ENCODE results near the gene CD96. TPM values are rescaled to one million over a fixed set of nuclear protein-coding genes. Genes with fewer than 3 reads are reported as not detected.

Gene CD96
- polyA plus RNA-seq, 1 donor from 2014 or later, result not detected

GRCh38 chr3:111496894-111497559, 45.0 kb upstream of the CD96 start:
- Histone ChIP-seq H2AFZ (ENCODE audit: low read depth, low read length) (no peak overlapping the region), H3K4me3 (ENCODE audit: low read length) (no peak overlapping the region), H3F3A (ENCODE audit: insufficient read depth, low read length, poor library complexity, severe bottlenecking) (no peaks in the 10 kb centered on the region), H3K9ac (ENCODE audit: low read length) (no peak overlapping the region), H4K20me1 (ENCODE audit: insufficient read depth) (no peaks in the 10 kb centered on the region), H3K36me3 (ENCODE audit: insufficient read depth, low read length) (no peaks in the 10 kb centered on the region), H3K9me3 (ENCODE audit: low read length) (no peaks in the 10 kb centered on the region), H3K4me2 (ENCODE audit: low read length) (no peak overlapping the region), H3K27ac (ENCODE audit: low read length) (no peak overlapping the region), H3K27me3 (ENCODE audit: insufficient read depth, low read depth, low read length) (no peaks in the 10 kb centered on the region), H3K79me2 (replicated peaks; ENCODE audit: insufficient read depth, low read length) (no peaks in the 10 kb centered on the region), H3K9me2 (ENCODE audit: insufficient read depth, low read length) (no peaks in the 10 kb centered on the region)
- TF ChIP-seq EP300 (conservative IDR thresholded peaks at IDR 0.05; ENCODE audit: poor library complexity, severe bottlenecking) (no peak), MXI1 (conservative IDR thresholded peaks at IDR 0.05; ENCODE audit: poor library complexity, severe bottlenecking) (no peak), REST (IDR thresholded peaks at IDR 0.05; ENCODE audit: borderline replicate concordance) (no peak), POLR2AphosphoS5 (IDR thresholded peaks at IDR 0.05) (no peak)

- H3F3A ChIP-seq (ENCODE audit: insufficient read depth, low read length, poor library complexity, severe bottlenecking), result no peaks in the 10 kb centered on the region
- no peaks in the 10 kb centered on the region for H3K27me3 ChIP-seq (ENCODE audit: insufficient read depth, low read depth, low read length)
- no peak overlapping the region for H3K4me3 ChIP-seq (ENCODE audit: low read length)
- no peaks in the 10 kb centered on the region for H3K9me2 ChIP-seq (ENCODE audit: insufficient read depth, low read length)
- no peaks in the 10 kb centered on the region for H4K20me1 ChIP-seq (ENCODE audit: insufficient read depth)
- no peak overlapping the region for H3K4me2 ChIP-seq (ENCODE audit: low read length)
- H3K9ac ChIP-seq (ENCODE audit: low read length), result no peak overlapping the region
- H3K36me3 ChIP-seq (ENCODE audit: insufficient read depth, low read length), result no peaks in the 10 kb centered on the region
- H2AFZ ChIP-seq (ENCODE audit: low read depth, low read length), result no peak overlapping the region
- H3K79me2 ChIP-seq (replicated peaks; ENCODE audit: insufficient read depth, low read length), result no peaks in the 10 kb centered on the region
- TF ChIP-seq EP300 (conservative IDR thresholded peaks at IDR 0.05; ENCODE audit: poor library complexity, severe bottlenecking) (no peak), CTCF (IDR thresholded peaks at IDR 0.05; ENCODE audit: poor library complexity, severe bottlenecking) (no peak), MXI1 (conservative IDR thresholded peaks at IDR 0.05; ENCODE audit: poor library complexity, severe bottlenecking) (no peak), REST (IDR thresholded peaks at IDR 0.05; ENCODE audit: borderline replicate concordance) (no peak), TAF1 (IDR thresholded peaks at IDR 0.05; ENCODE audit: low read depth) (no peak), EZH2 (IDR thresholded peaks at IDR 0.05; ENCODE audit: borderline replicate concordance, insufficient read depth, low read length, poor library complexity, severe bottlenecking) (no peak)
- H3K9me3 ChIP-seq (ENCODE audit: low read length), result no peaks in the 10 kb centered on the region
- H3K27ac ChIP-seq (ENCODE audit: low read length), result no peak overlapping the region
Observed at GRCh38 chr3:111498022-111498421, 44.0 kb upstream of the CD96 start.
